GM12878 (cell line): ENCODE data around the gene MEF2D. TPM values are rescaled to one million over a fixed set of nuclear protein-coding genes. Genes with fewer than 3 reads are reported as not detected.

ENCODE experiments used
- ATAC-seq: fragments of 200-7000 bp; cut with Tn5 transposase; 3 replicates; pipeline ENCODE4 v1.9.1; 2020; ENCODE audit warnings: mild to moderate bottlenecking, moderate library complexity
- BruUV-seq: library from RNA; stranded (reverse); fragments of 400-500 nt; replicated peaks from 2 replicates; lab custom pipeline; 2021; lab: Mats Ljungman, UMichigan
- CTCF ChIA-PET: fragments of 300-600 bp; sonication (Branson Sonifier 250); formaldehyde crosslinking; extraction: SDS; loops from one replicate; lab custom pipeline; 2021; ENCODE audit warnings: inconsistent platforms; lab: Yijun Ruan, JAX
- POLR2A ChIA-PET: fragments of 350-600 bp; formaldehyde crosslinking; extraction: SDS; loops from one replicate; lab custom pipeline; 2021; ENCODE audit warnings: inconsistent platforms; lab: Charles Lee
- RAD21 ChIA-PET: fragments of 300-600 bp; sonication (Branson Sonifier 250); formaldehyde crosslinking; loops from one replicate; lab custom pipeline; 2023; ENCODE audit warnings: antibody characterized with exemption; ENCODE audit not compliant: unreplicated experiment; lab: Charles Lee
- SMC1A ChIA-PET: fragments of 300-600 bp; sonication (Branson Sonifier 250); formaldehyde crosslinking; loops from one replicate; lab custom pipeline; 2023; ENCODE audit not compliant: unreplicated experiment, uncharacterized antibody; lab: Charles Lee
- DNase-seq: peaks from one replicate; pipeline ENCODE4 v3.0.0-alpha.2; 2011; ENCODE audit warnings: low read depth, low spot score
- FAIRE-seq: peaks from 3 replicates; lab custom pipeline; 2011; peaks lifted over from hg19 to GRCh38; lab: Jason Lieb, UNC
- H2AFZ ChIP-seq: 2 replicates; pipeline ENCODE4 v1.6.0; 2011; ENCODE audit warnings: low read depth, low read length, control low read depth; ENCODE audit not compliant: control insufficient read depth
- H3K27ac ChIP-seq: 2 replicates; pipeline ENCODE4 v1.5.1; 2011; ENCODE audit warnings: control low read depth; ENCODE audit not compliant: control insufficient read depth, insufficient read depth
- H3K27me3 ChIP-seq, 2 experiments: replicated peaks in 1 of 2; 2 replicates each; pipeline versions ENCODE4 v1.6.0 to v1.6.1; 2011; ENCODE audit warnings: low read length in 1 of 2; ENCODE audit not compliant: control insufficient read depth in 2 of 2, insufficient read depth in 2 of 2
- H3K36me3 ChIP-seq, 2 experiments: 2 replicates each; pipeline ENCODE4 v1.5.1; 2011; ENCODE audit warnings: low read length in 1 of 2; ENCODE audit not compliant: control insufficient read depth in 2 of 2, insufficient read depth in 2 of 2
- H3K4me1 ChIP-seq: 2 replicates; pipeline ENCODE4 v1.6.1; 2011; ENCODE audit warnings: mild to moderate bottlenecking, low read length, moderate library complexity, mixed read lengths; ENCODE audit not compliant: control insufficient read depth, insufficient read depth
- H3K4me2 ChIP-seq: 2 replicates; pipeline ENCODE4 v1.6.0; 2011; ENCODE audit warnings: control low read depth; ENCODE audit not compliant: control insufficient read depth, insufficient read depth
- H3K4me3 ChIP-seq: fragments of 200-600 bp; sonication (generic); 2 replicates; pipeline ENCODE4 v1.5.1; 2016
- H3K79me2 ChIP-seq: 2 replicates; pipeline ENCODE4 v1.6.0; 2011; ENCODE audit warnings: low read length; ENCODE audit not compliant: control insufficient read depth, insufficient read depth
- H3K9ac ChIP-seq: 2 replicates; pipeline ENCODE4 v1.8.0; 2011; ENCODE audit warnings: low read length, control low read depth, mixed read lengths; ENCODE audit not compliant: control insufficient read depth, insufficient read depth
- H3K9me3 ChIP-seq: replicated peaks from 3 replicates; pipeline ENCODE4 v1.5.1; 2011; ENCODE audit warnings: mild to moderate bottlenecking, low read length; ENCODE audit not compliant: control insufficient read depth, insufficient read depth
- H4K20me1 ChIP-seq: 2 replicates; pipeline ENCODE4 v1.6.0; 2011; ENCODE audit not compliant: control insufficient read depth, insufficient read depth
- BHLHE40 ChIP-seq, 2 experiments: fragments of 450-650 bp in 1 of 2; IDR thresholded peaks; 2 replicates each; pipeline ENCODE4 v1.6.1; 2011 to 2017; ENCODE audit warnings: low read depth in 2 of 2, borderline replicate concordance in 1 of 2, improper control_type of control experiment in 1 of 2, low read length in 1 of 2, mild to moderate bottlenecking in 1 of 2
- CBX5 ChIP-seq: sonication (generic); IDR thresholded peaks from 2 replicates; pipeline ENCODE4 v1.6.1; 2016; ENCODE audit warnings: low read depth, moderate library complexity, mild to moderate bottlenecking, inconsistent platforms
- CREB1 ChIP-seq: IDR thresholded peaks from 2 replicates; pipeline ENCODE4 v1.6.1; 2012; ENCODE audit warnings: low read depth, mild to moderate bottlenecking, inconsistent platforms
- DPF2 ChIP-seq: fragments of 450-650 bp; IDR thresholded peaks from 2 replicates; pipeline ENCODE4 v1.6.1; 2017; ENCODE audit warnings: mild to moderate bottlenecking
- ETV6 ChIP-seq, 2 experiments: fragments of 450-650 bp in 1 of 2; IDR thresholded peaks in 1 of 2; conservative IDR thresholded peaks in 1 of 2; 2 replicates each; pipeline ENCODE4 v1.6.1; 2014; ENCODE audit warnings: antibody characterized with exemption in 1 of 2, borderline replicate concordance in 1 of 2, low read depth in 1 of 2, mild to moderate bottlenecking in 1 of 2, moderate library complexity in 1 of 2
- FOXK2 ChIP-seq: fragments of 450-650 bp; IDR thresholded peaks from 2 replicates; pipeline ENCODE4 v1.6.1; 2017; ENCODE audit warnings: mild to moderate bottlenecking, moderate library complexity
- MEF2B ChIP-seq: fragments of 450-650 bp; IDR thresholded peaks from 2 replicates; pipeline ENCODE4 v1.6.1; 2018; ENCODE audit warnings: mild to moderate bottlenecking, moderate library complexity; ENCODE audit not compliant: partially characterized antibody, poor library complexity, severe bottlenecking
- NFIC ChIP-seq: IDR thresholded peaks from 2 replicates; pipeline ENCODE4 v1.6.1; 2012; ENCODE audit warnings: low read depth, mild to moderate bottlenecking, inconsistent platforms, low read length, moderate library complexity
- POLR2A ChIP-seq: IDR thresholded peaks from 2 replicates; pipeline ENCODE4 v1.6.1; 2011; ENCODE audit warnings: low read depth, mild to moderate bottlenecking, low read length
- POLR2AphosphoS5 ChIP-seq: IDR thresholded peaks from 2 replicates; pipeline ENCODE4 v1.6.1; 2011; ENCODE audit warnings: mild to moderate bottlenecking, low read length, inconsistent platforms
- POU2F2 ChIP-seq: IDR thresholded peaks from 3 replicates; pipeline ENCODE4 v1.6.1; 2011; ENCODE audit warnings: low read depth, mild to moderate bottlenecking, low read length, borderline replicate concordance
- RUNX3 ChIP-seq: IDR thresholded peaks from 2 replicates; pipeline ENCODE4 v1.6.1; 2012; ENCODE audit warnings: low read length, inconsistent platforms
- SPI1 ChIP-seq: IDR thresholded peaks from 2 replicates; pipeline ENCODE4 v1.6.1; 2011; ENCODE audit warnings: low read depth, mild to moderate bottlenecking, low read length, moderate library complexity, borderline replicate concordance; ENCODE audit not compliant: insufficient read depth
- TBL1XR1 ChIP-seq: IDR thresholded peaks from 2 replicates; pipeline ENCODE4 v1.6.1; 2012; ENCODE audit warnings: low read depth, low read length, improper control_type of control experiment
- ZBED1 ChIP-seq: IDR thresholded peaks from 2 replicates; pipeline ENCODE4 v1.6.1; 2016; ENCODE audit warnings: borderline replicate concordance
- WGBS: methylation state at CpG from one replicate; pipeline ENCODE4 v1.1.6; 2016; ENCODE audit warnings: low lambda C conversion rate; ENCODE audit not compliant: insufficient replicate concordance, insufficient coverage; ENCODE audit errors: missing lambda C conversion rate; 5-methylcytosine and 5-hydroxymethylcytosine counted together
- in situ Hi-C: fragments of 300-500 bp; cut with MboI; formaldehyde crosslinking; loops from 9 replicates; pipeline ENCODE4 v1.14.3; 2018; ENCODE audit warnings: mixed read lengths
- intact Hi-C: fragments of 100-400 bp; cut with micrococcal nuclease; formaldehyde crosslinking; loops from one replicate; pipeline ENCODE4 v1.14.2; 2022; ENCODE audit not compliant: unreplicated experiment
- polyA plus RNA-seq, 11 experiments: library from polyadenylated mRNA; depleted of rRNA in 4 of 11; unstranded in 6 of 11; stranded (reverse) in 5 of 11; fragments of >200 nt; fragmentation: Nextera tagmentation in 4 of 11; fragmentation: Illumina TruSeq in 1 of 11; extraction: Ambion mirVana in 4 of 11; extraction: Trizol in 1 of 11; gene quantifications; 1 replicate in 1 of 11; 2 replicates in 10 of 11; pipeline versions ENCODE4 v1.2.1 to v1.2.3, GENCODE V29; 2011 to 2016; ENCODE audit warnings: inconsistent platforms in 2 of 11, missing spikeins in 2 of 11, low read depth in 1 of 11
- total RNA-seq, 4 experiments: library from RNA; depleted of rRNA in 3 of 4; stranded (reverse); fragments of >200 nt in 3 of 4; fragmentation: Illumina TruSeq in 1 of 4; extraction: Trizol in 1 of 4; gene quantifications; 2 replicates each; pipeline versions ENCODE4 v1.2.1 to v1.2.3, GENCODE V29; 2013 to 2021
- TF ChIP-seq, protein P1 (sequence below): IDR thresholded peaks from 2 replicates; pipeline ENCODE4 v1.6.1; 2012; ENCODE audit warnings: low read depth, low read length, improper control_type of control experiment
- TF ChIP-seq, protein P2 (sequence below): fragments of 450-650 bp; IDR thresholded peaks from 2 replicates; pipeline ENCODE4 v1.6.1; 2018; ENCODE audit warnings: mild to moderate bottlenecking, low read depth, moderate library complexity; ENCODE audit not compliant: partially characterized antibody

Gene MEF2D
- total and polyA plus RNA-seq, 10 of the 15 experiments (the other 5 are each of a cell fraction or from before 2014, with no cell fraction given) = 0.61 to 53.0 (median 15.2) TPM

- TF ChIP-seq CBX5 (no peak), POLR2A (peak; percentile 37; the same call in 1 of the 2 replicates), POLR2AphosphoS5 (no peak; the same call in 1 of the 2 replicates), BHLHE40 (IDR thresholded peaks at IDR 0.05; ENCODE audit: borderline replicate concordance in 1 of 2, low read depth in 2 of 2, low read length in 1 of 2) (no peak), DPF2 (no peak), MEF2B (no peak)
- TF ChIP-seq, all 136 proteins: peak for 3
Observed at GRCh38 chr1:156461781-156462647, 38.6 kb downstream of the MEF2D start (continued).

- ChIA-PET RAD21 (no interaction called here), SMC1A (interaction anchor here (0.9 to 1.2 kb wide), 4 partner anchors 10 to 147 kb away, joined by 3 to 4 read pairs (median 3); no protein-coding TSS in a partner anchor), CTCF (interaction anchor here (1.6 to 3.4 kb wide), 3 partner anchors 15 to 76 kb away, joined by 6 to 16 read pairs (median 10); no protein-coding TSS in a partner anchor), POLR2A (interaction anchor here (1.3 kb wide), 1 partner anchor 11 kb away, joined by 3 read pairs; no protein-coding TSS in a partner anchor)
- no TSS peak for BruUV-seq
- ATAC-seq = no peak
- no peak overlapping the region for H3K4me2 ChIP-seq
- H3K79me2 ChIP-seq = no peaks in the 10 kb centered on the region
- intact Hi-C loops = no loop called here
- H3K36me3 ChIP-seq = peaks cover 0 to 6% of the 10 kb centered on the region in 2 experiments; a peak in 3 of 4 replicates
- no peak overlapping the region for H2AFZ ChIP-seq
- H4K20me1 ChIP-seq = peaks cover 3% of the 10 kb centered on the region; the same call in 1 of the 2 replicates
- no peak overlapping the region for H3K9ac ChIP-seq
- H3K4me3 ChIP-seq = no peak overlapping the region
- peaks cover 5% of the 10 kb centered on the region for H3K4me1 ChIP-seq
- no peaks in the 10 kb centered on the region for H3K9me3 ChIP-seq
- no peaks in the 10 kb centered on the region for H3K27me3 ChIP-seq
- no peak for FAIRE-seq
- DNase-seq = no peak
- 63% methylated on average over 4 of the region's 4 CpGs for WGBS
- no peak overlapping the region for H3K27ac ChIP-seq
- in situ Hi-C loops = no loop called here
- TF ChIP-seq DPF2 = no peak
- TF ChIP-seq RUNX3 = no peak
- no peak for TF ChIP-seq ZBED1
- TF ChIP-seq, protein P1, sequence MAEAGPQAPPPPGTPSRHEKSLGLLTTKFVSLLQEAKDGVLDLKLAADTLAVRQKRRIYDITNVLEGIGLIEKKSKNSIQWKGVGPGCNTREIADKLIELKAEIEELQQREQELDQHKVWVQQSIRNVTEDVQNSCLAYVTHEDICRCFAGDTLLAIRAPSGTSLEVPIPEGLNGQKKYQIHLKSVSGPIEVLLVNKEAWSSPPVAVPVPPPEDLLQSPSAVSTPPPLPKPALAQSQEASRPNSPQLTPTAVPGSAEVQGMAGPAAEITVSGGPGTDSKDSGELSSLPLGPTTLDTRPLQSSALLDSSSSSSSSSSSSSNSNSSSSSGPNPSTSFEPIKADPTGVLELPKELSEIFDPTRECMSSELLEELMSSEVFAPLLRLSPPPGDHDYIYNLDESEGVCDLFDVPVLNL = no peak
- TF ChIP-seq NFIC = no peak
- TF ChIP-seq ETV6 (conservative IDR thresholded peaks at IDR 0.05 in 1 of 2, IDR thresholded peaks at IDR 0.05 in 1 of 2; ENCODE audit: borderline replicate concordance in 1 of 2, low read depth in 1 of 2) = no peak
- no peak for TF ChIP-seq FOXK2
- TF ChIP-seq CREB1 = no peak
- TF ChIP-seq SPI1 = no peak
- no peak for TF ChIP-seq TBL1XR1
- TF ChIP-seq POLR2A = no peak
- TF ChIP-seq POU2F2 = no peak
- TF ChIP-seq, protein P2, sequence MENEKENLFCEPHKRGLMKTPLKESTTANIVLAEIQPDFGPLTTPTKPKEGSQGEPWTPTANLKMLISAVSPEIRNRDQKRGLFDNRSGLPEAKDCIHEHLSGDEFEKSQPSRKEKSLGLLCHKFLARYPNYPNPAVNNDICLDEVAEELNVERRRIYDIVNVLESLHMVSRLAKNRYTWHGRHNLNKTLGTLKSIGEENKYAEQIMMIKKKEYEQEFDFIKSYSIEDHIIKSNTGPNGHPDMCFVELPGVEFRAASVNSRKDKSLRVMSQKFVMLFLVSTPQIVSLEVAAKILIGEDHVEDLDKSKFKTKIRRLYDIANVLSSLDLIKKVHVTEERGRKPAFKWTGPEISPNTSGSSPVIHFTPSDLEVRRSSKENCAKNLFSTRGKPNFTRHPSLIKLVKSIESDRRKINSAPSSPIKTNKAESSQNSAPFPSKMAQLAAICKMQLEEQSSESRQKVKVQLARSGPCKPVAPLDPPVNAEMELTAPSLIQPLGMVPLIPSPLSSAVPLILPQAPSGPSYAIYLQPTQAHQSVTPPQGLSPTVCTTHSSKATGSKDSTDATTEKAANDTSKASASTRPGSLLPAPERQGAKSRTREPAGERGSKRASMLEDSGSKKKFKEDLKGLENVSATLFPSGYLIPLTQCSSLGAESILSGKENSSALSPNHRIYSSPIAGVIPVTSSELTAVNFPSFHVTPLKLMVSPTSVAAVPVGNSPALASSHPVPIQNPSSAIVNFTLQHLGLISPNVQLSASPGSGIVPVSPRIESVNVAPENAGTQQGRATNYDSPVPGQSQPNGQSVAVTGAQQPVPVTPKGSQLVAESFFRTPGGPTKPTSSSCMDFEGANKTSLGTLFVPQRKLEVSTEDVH = no peak
- no peak for TF ChIP-seq CBX5
Observed at GRCh38 chr1:156461109-156461508, 39.5 kb downstream of the MEF2D start.
